GM18505 (cell line): Measurements from ENCODE around the gene VWA3A.

Experiments used
- ATAC-seq: cut with Tn5 transposase; IDR thresholded peaks from one replicate; pipeline ENCODE4 v1.9.1; 2021; ENCODE audit not compliant: unreplicated experiment
- POLR2A ChIP-seq: IDR thresholded peaks from 4 replicates; pipeline ENCODE4 v1.6.1; 2011; ENCODE audit warnings: borderline replicate concordance; ENCODE audit not compliant: insufficient read depth, insufficient read length; ENCODE audit errors: extremely low read depth

VWA3A gene

GRCh38 chr16:22071331-22071910 is 20.9 kb upstream of the VWA3A start:
- ATAC-seq, result no peak
- no peak for TF ChIP-seq POLR2A

- ATAC-seq, result no peak
- TF ChIP-seq POLR2A, result no peak
These were observed 19.0 kb upstream of the VWA3A start for GRCh38 chr16:22073350-22073749.

- ATAC-seq, result no peak
- TF ChIP-seq POLR2A, result no peak
These were observed 17.1 kb upstream of the VWA3A start for GRCh38 chr16:22075043-22075757.

GRCh38 chr16:22075776-22076175 is 16.6 kb upstream of the VWA3A start:
- TF ChIP-seq POLR2A, result no peak
- no peak for ATAC-seq

- ATAC-seq, result no peak
- TF ChIP-seq POLR2A, result no peak
These were observed 14.5 kb upstream of the VWA3A start for GRCh38 chr16:22077700-22078313.

GRCh38 chr16:22078656-22079055 is 13.7 kb upstream of the VWA3A start:
- ATAC-seq, result no peak
- TF ChIP-seq POLR2A, result no peak

GRCh38 chr16:22081050-22081449 is 11.3 kb upstream of the VWA3A start:
- no peak for ATAC-seq

GRCh38 chr16:22086440-22086839 is 5.9 kb upstream of the VWA3A start:
- TF ChIP-seq POLR2A, result no peak
- ATAC-seq, result no peak

More at GRCh38 chr16:22081050-22081449, 11.3 kb upstream of the VWA3A start:
- no peak for TF ChIP-seq POLR2A

- ATAC-seq, result no peak
- TF ChIP-seq POLR2A, result no peak
These were observed 3.7 kb upstream of the VWA3A start for GRCh38 chr16:22088642-22089041.

GRCh38 chr16:22089910-22090309 is 2.4 kb upstream of the VWA3A start:
- TF ChIP-seq POLR2A, result no peak
- no peak for ATAC-seq

GRCh38 chr16:22091721-22092120 is 620 bp upstream of the VWA3A start:
- no peak for TF ChIP-seq POLR2A
- no peak for ATAC-seq

- no peak for ATAC-seq
- TF ChIP-seq POLR2A, result no peak
These were observed 990 bp downstream of the VWA3A start for GRCh38 chr16:22093331-22093730.

GRCh38 chr16:22093996-22094395 is 1.7 kb downstream of the VWA3A start:
- TF ChIP-seq POLR2A, result no peak
- ATAC-seq, result no peak
